NCI-H748 (cell line): ENCODE measurements around the gene FAM180B.

Experiments
- DNase-seq: peaks from one replicate; lab custom pipeline; 2025; ENCODE audit not compliant: unreplicated experiment; lab: John Stamatoyannopoulos, UW

Gene FAM180B

GRCh38 chr11:47566149-47566698, 20.3 kb upstream of the FAM180B start:
- peak; percentile 31 for DNase-seq

DNA sequence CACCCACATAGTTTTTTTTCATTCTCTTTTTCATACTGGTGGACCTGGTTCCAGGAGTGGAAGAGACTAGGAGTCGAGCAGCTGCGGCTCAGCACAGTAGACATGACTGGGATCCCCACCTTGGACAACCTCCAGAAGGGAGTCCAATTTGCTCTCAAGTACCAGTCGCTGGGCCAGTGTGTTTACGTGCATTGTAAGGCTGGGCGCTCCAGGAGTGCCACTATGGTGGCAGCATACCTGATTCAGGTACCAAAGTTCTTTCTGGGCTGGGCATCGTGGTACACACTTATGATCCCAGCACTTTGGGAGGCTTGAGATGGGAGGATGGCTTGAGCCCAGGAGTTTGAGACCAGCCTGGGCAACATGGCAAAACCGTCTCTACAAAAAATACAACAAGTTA, 16.8 kb upstream of the FAM180B start:
- no peak for DNase-seq

DNA sequence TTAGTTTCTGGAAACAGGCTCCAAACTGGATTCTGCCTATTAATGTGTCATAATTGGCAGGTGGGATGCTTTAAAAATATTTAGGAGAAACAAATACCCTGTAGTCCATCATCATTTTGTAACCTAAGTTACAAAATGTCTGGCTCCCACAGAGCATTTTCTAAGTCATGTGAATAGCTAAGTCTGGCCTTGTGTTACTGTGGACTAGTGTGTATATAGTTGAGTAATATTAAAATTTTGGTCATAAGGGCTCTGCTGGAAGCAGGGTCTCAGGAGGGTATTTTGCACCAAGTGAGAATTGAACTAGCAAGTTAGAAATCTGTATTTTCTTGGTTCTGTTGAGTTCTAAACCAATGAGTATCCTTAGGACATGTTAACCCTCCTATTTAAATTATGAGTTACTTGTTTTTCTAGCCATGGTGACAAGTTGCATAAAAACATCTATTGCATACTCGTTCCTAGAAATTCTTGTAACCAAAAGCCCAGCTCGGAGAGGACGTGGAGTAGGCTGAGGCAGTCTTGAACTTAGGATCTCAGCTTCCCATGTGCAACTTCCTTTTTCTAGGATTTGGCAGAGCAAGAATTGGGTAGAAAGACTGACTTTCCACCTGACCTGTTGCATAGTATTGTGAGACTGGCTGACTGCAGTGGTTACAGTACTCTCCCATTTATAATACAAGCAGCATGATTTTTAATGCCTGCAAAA, 15.7 kb upstream of the FAM180B start:
- no peak for DNase-seq

DNA sequence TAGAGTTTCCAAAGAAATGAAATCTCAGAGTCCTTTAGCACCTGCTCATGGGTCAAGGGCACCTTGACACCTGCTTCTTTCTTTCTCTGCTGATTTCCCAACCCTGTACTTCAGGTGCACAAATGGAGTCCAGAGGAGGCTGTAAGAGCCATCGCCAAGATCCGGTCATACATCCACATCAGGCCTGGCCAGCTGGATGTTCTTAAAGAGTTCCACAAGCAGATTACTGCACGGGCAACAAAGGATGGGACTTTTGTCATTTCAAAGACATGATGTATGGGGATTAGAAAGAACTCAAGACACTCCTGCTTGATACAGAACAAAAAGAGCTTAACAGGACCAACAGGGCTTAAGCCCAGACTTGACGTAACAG, 15.1 kb upstream of the FAM180B start:
- no peak for DNase-seq

GRCh38 chr11:47571895-47572294, 14.6 kb upstream of the FAM180B start:
- no peak for DNase-seq

DNA sequence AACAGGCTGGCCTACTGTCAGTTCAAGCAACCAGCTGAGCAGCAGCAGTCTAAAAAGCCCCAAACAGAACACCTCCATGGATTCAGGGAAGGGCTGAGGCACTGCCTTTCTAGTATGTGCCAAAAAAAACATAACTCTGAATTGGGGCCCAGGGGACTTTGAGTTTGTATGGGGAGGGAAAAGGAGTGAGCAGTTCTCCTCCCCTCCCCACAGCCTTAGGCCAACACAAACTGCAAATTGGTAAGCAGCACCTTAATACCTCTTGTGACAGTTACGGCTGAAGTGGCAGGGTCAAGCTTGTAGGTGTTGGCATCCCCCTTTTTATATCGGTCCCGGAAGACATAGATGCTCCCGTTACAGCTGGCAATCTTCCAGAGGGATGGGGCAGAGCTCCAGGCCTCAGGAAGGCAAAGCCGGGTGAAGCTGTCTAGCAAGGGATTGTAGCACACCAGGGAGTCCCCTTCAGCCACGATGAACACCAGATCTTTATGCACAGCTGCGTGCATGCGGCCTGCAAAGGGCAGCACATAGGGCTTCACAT, 13.7 kb upstream of the FAM180B start:
- DNase-seq: no peak

GRCh38 chr11:47573321-47573720, 13.2 kb upstream of the FAM180B start:
- no peak for DNase-seq

- DNase-seq: no peak
Measured at GRCh38 chr11:47577460-47578041, 8.9 kb upstream of the FAM180B start.

GRCh38 chr11:47578524-47579494, 7.7 kb upstream of the FAM180B start, which contains the start of the genes KBTBD4 and NDUFS3:
TSS of gene KBTBD4 (minus strand) at chr11:47578970. CDS start at chr11:47578951, 19 bp downstream.
TSS of gene NDUFS3 (plus strand) at chr11:47579074. CDS start at chr11:47579092, 18 bp downstream.
- DNase-seq: peak; percentile 96

DNA sequence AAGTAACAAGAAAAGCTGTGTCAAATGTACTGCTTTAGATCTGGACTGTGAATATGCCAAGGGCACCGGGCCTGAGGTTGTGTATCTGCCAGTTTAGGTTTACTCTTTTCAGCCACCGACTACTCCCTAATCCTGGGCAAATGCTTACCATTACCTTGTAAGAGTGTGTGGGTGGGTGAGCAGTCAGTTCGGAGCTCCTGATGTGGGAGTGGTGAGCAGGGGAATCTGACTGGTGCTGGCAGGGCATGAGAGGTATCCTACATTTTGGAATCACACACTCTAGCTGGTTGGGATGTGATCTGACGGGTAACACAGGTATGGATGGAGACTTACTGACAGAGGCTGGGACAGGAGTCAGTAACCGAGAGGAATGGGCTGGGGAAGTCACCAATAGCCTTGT, 2.6 kb upstream of the FAM180B start:
- no peak for DNase-seq

GRCh38 chr11:47587039-47587716, 700 bp downstream of the FAM180B start:
- DNase-seq: no peak

DNA sequence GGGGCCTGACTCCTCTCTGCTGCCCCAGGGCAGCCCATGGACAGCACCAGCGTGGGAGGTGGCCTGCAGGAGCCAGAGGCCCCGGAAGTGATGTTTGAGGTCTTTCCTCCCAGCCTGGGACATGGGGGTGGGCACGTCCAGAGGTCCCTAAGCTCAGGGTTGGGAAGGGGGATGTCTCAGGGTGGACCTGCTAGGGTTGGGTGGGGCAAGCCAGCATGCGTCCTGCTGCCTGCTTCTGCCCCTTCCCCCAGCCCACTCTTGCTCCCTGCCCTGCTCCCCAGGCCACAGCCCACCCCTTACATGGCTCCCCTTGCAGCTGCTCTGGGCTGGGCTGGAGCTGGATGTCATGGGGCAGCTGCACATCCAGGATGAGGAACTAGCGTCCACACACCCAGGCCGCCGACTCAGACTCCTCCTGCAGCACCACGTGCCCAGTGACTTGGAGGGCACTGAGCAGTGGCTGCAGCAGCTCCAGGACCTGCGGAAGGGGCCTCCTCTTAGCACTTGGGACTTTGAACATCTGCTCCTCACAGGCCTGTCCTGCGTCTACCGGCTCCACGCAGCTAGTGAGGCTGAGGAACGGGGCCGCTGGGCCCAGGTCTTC, 1.3 kb downstream of the FAM180B start:
- no peak for DNase-seq

- DNase-seq: no peak
Measured at GRCh38 chr11:47589118-47589517, 2.6 kb downstream of the FAM180B start.

GRCh38 chr11:47589584-47589976, 3.1 kb downstream of the FAM180B start:
- no peak for DNase-seq

DNA sequence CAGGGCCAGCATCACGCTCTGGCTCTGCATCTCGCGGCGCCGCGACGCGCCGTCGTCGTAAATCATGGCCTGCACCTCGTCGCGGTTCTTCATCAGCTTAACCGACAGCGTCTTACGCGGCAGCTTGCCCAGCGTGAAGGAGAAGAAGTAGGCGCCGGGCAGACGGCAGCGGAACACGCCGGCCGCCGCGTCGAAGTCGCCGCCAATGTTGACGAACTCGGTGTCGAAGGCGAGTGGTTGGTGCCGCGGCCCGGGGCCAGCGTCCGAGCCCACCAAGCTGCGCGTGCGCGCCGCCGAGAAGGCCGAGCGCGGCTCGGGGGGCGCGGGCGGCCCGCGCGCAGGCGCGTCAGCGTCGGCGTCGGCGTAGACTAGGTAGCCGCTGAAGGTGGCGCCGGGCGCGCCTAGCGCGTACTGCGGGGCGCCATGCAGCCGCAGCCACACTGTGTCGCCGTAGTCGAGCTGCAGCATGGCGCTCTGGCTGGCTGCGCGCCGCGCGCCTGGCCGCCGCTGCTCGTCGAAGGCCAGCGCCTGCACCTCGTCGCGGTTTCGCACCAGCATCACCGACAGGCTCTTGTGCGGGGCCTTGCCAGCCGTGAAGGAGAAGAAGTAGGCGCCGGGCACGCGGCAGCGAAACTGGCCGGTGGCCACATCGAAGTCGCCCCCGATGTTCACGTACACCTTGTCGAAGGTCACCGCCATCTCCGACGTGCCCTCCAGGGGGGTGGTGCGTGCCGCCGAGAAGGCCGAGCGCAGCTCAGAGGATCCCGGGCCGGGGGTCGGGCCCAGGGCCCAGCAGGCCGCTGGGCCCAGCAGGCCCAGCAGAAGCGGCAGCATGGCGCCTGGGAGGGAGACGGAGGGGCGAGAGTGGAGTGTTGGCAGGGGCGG, 3.7 kb downstream of the FAM180B start:
- DNase-seq: no peak

- DNase-seq: no peak
Measured at GRCh38 chr11:47591764-47592163, 5.3 kb downstream of the FAM180B start.

DNA sequence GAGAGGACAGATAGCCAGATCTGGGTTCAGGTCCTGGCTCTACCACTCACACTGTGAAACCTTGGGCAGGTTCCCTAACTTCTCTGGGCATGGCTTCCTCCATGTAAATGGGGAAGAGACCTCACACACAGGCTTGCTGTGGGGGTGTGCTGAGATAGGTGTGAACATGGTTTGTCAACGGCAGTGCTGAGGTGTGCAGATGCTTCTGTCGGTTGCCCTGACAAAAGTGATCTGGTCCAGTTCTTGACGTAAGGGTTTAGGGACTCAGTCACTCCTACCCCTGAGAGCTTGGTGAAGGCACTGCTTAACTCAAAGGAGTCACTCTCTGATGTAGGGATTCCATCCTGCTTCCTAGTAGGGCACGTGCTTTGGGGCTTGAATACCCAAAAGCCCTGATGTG, 5.8 kb downstream of the FAM180B start:
- no peak for DNase-seq

DNA sequence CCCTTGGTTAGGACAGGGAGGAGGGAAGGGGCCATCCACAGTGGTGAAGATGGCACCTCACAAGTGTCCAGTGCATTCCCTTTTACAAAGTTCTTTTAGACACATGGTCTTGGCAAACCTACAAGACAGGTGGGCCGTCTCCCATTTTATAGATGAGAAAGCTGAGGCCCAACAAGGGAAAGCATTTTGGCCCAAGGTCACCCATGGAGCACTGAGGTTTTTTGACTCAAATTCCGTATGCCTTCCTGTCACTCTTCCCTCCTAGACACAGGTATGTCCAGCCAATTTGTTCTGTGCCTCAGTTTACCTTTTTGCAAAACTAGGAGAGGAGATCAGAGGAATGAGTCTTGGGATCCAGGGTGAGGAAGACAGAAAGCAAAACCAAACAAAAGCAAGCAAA, 6.5 kb downstream of the FAM180B start:
- DNase-seq: no peak

DNA sequence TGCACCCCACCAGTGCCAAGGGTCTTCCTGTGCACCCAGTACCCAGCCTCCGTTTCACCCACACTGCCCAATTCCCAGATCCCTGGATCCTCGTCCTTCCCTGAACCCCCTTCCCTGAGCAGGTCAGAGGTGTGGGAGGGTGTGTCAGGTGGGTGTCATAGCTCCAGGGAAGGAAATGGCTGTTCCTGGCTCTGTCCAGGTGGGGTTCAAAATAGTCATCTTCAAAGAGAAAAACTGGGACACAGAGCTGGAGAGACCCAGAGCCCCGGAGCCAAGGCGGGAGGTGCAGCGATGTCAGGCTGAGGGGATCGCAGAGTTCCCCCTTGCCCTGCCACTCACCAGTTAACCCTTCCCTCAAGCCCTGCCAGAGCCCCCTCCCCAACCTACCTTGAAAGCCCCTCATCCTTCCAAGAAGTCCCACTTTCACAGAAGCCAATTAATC, 7.0 kb downstream of the FAM180B start:
- no peak for DNase-seq
